GM23338 (cell line): ENCODE measurements around the gene KDM6A. TPM values are rescaled to one million over a fixed set of nuclear protein-coding genes. Genes with fewer than 3 reads are reported as not detected.

Experiments used
- ATAC-seq: fragments of 200-7000 bp; cut with Tn5 transposase; 3 replicates; pipeline ENCODE4 v1.9.1; 2020
- DNase-seq: peaks from one replicate; pipeline ENCODE4 v3.0.0-alpha.2; 2015; ENCODE audit warnings: low spot score
- H2AFZ ChIP-seq: fragments of 200-600 bp; sonication (generic); 2 replicates; pipeline ENCODE4 v1.8.0; 2016; ENCODE audit warnings: antibody characterized with exemption, mild to moderate bottlenecking, moderate library complexity
- H3F3A ChIP-seq: fragments of 200-600 bp; sonication (generic); replicated peaks from 2 replicates; pipeline ENCODE4 v1.8.0; 2017; ENCODE audit warnings: antibody characterized with exemption, mixed run types, low read depth
- H3K27ac ChIP-seq: fragments of 200-600 bp; sonication (generic); 2 replicates; pipeline ENCODE4 v1.6.1; 2016; ENCODE audit warnings: low read depth
- H3K27me3 ChIP-seq: fragments of 200-600 bp; sonication (generic); 2 replicates; pipeline ENCODE4 v1.8.0; 2016; ENCODE audit warnings: mild to moderate bottlenecking, mixed run types, moderate library complexity; ENCODE audit not compliant: insufficient read depth
- H3K36me3 ChIP-seq: fragments of 200-600 bp; sonication (generic); 2 replicates; pipeline ENCODE4 v1.8.0; 2016; ENCODE audit warnings: mild to moderate bottlenecking; ENCODE audit not compliant: insufficient read depth
- H3K4me1 ChIP-seq: fragments of 200-600 bp; sonication (generic); 2 replicates; pipeline ENCODE4 v1.8.0; 2016; ENCODE audit warnings: mild to moderate bottlenecking, moderate library complexity; ENCODE audit not compliant: insufficient read depth
- H3K4me2 ChIP-seq: fragments of 200-600 bp; sonication (generic); 2 replicates; pipeline ENCODE4 v1.7.1; 2017; ENCODE audit warnings: mixed run types
- H3K4me3 ChIP-seq: fragments of 200-600 bp; sonication (generic); 2 replicates; pipeline ENCODE4 v1.6.1; 2016; ENCODE audit warnings: mixed run types
- H3K79me2 ChIP-seq: fragments of 200-600 bp; sonication (generic); replicated peaks from 2 replicates; pipeline ENCODE4 v1.8.0; 2017; ENCODE audit warnings: mild to moderate bottlenecking; ENCODE audit not compliant: insufficient read depth
- H3K9me2 ChIP-seq: fragments of 200-600 bp; sonication (generic); 2 replicates; pipeline ENCODE4 v1.8.0; 2017; ENCODE audit not compliant: insufficient read depth
- H4K20me1 ChIP-seq: fragments of 200-600 bp; sonication (generic); replicated peaks from 2 replicates; pipeline ENCODE4 v1.8.0; 2017; ENCODE audit warnings: mild to moderate bottlenecking; ENCODE audit not compliant: insufficient read depth
- H3K27ac Mint-ChIP-seq: 2 replicates; pipeline ENCODE4 v1.8.0; 2020; ENCODE audit warnings: inconsistent platforms, mild to moderate bottlenecking, moderate library complexity, mixed read lengths
- H3K27me3 Mint-ChIP-seq: 3 replicates; pipeline ENCODE4 v1.8.0; 2022; ENCODE audit warnings: low read depth, mild to moderate bottlenecking, moderate library complexity, mixed read lengths, inconsistent platforms; ENCODE audit not compliant: insufficient read depth, poor library complexity
- H3K36me3 Mint-ChIP-seq: 3 replicates; pipeline ENCODE4 v1.8.0; 2021; ENCODE audit warnings: low read depth, mild to moderate bottlenecking, inconsistent platforms, moderate library complexity, mixed read lengths
- H3K4me1 Mint-ChIP-seq: 3 replicates; pipeline ENCODE4 v1.8.0; 2020; ENCODE audit warnings: mild to moderate bottlenecking, inconsistent platforms, mixed read lengths
- H3K4me3 Mint-ChIP-seq: 3 replicates; pipeline ENCODE4 v1.8.0; 2021; ENCODE audit warnings: moderate library complexity, mild to moderate bottlenecking, inconsistent platforms, mixed read lengths
- H3K9me3 Mint-ChIP-seq: 3 replicates; pipeline ENCODE4 v1.8.0; 2020; ENCODE audit warnings: moderate library complexity, mild to moderate bottlenecking, inconsistent platforms, mixed read lengths
- CREB1 ChIP-seq: fragments of 250-450 bp; sonication (Bioruptor Pico); IDR thresholded peaks from 2 replicates; pipeline ENCODE4 v1.5.0; 2020; ENCODE audit warnings: low read depth, mild to moderate bottlenecking, moderate library complexity
- EZH2 ChIP-seq: fragments of 200-600 bp; sonication (generic); IDR thresholded peaks from one replicate; pipeline ENCODE4 v1.8.0; 2017; ENCODE audit warnings: antibody characterized with exemption, mild to moderate bottlenecking, low read depth; ENCODE audit not compliant: unreplicated experiment
- NANOG ChIP-seq: IDR thresholded peaks from 2 replicates; pipeline ENCODE4 v1.6.1; 2016; ENCODE audit warnings: antibody characterized with exemption, borderline replicate concordance
- STAT1 ChIP-seq: IDR thresholded peaks from one replicate; pipeline ENCODE4 v1.6.1; 2016; ENCODE audit warnings: antibody characterized with exemption; ENCODE audit not compliant: unreplicated experiment
- ZNF114 ChIP-seq: fragments of 250-450 bp; sonication (Bioruptor Pico); IDR thresholded peaks from 2 replicates; pipeline ENCODE4 v1.5.0; 2020; ENCODE audit warnings: mild to moderate bottlenecking, moderate library complexity
- ZNF331 ChIP-seq: fragments of 250-450 bp; sonication (Bioruptor Pico); IDR thresholded peaks from 2 replicates; pipeline ENCODE4 v1.5.0; 2020; ENCODE audit warnings: low read depth, mild to moderate bottlenecking, moderate library complexity
- polyA plus RNA-seq: library from polyadenylated mRNA; unstranded; fragments of >200 nt; fragmentation: Nextera tagmentation; extraction: Ambion mirVana; gene quantifications from 2 replicates; pipeline ENCODE4 v1.2.1, GENCODE V29; 2016
- total RNA-seq: library from RNA; depleted of rRNA; stranded (reverse); fragments of >200 nt; shearing (Covaris generic); gene quantifications from 2 replicates; pipeline ENCODE4 v1.2.3, GENCODE V29; 2014
- TF ChIP-seq, protein P1 (sequence below): IDR thresholded peaks from one replicate; pipeline ENCODE4 v1.6.1; 2018; ENCODE audit warnings: antibody characterized with exemption; ENCODE audit not compliant: unreplicated experiment
- TF ChIP-seq, protein P2 (sequence below): fragments of 250-450 bp; sonication (Bioruptor Pico); IDR thresholded peaks from 2 replicates; pipeline ENCODE4 v1.5.0; 2020; ENCODE audit warnings: mild to moderate bottlenecking, moderate library complexity

Gene KDM6A
- total and polyA plus RNA-seq, 2 experiments from 2014 or later: 22.8 to 102 TPM

DNA sequence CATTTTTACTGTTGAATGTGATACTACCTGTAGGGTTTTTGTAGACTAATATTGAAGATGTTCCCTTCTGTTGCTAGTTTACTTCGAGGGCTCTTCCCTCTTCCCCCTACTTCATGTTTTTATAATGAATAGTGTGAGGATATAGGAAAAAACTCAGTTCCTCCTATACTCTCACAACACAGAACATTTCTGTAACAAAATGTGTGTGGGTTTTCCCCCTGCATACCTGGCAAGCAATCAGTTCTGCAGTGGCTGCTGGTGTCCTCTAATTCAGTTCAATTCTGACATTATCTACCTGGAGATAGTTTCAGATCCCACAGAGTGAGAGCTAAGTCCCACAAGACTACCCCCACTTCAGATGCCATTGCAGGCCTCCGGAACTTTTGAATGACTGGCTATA lies 107.9 kb downstream of the KDM6A start:
- TF ChIP-seq STAT1 (no peak), CREB1 (no peak), ZNF114 (no peak), ZNF331 (no peak), NANOG (no peak), EZH2 (no peak)
- TF ChIP-seq, protein P1, sequence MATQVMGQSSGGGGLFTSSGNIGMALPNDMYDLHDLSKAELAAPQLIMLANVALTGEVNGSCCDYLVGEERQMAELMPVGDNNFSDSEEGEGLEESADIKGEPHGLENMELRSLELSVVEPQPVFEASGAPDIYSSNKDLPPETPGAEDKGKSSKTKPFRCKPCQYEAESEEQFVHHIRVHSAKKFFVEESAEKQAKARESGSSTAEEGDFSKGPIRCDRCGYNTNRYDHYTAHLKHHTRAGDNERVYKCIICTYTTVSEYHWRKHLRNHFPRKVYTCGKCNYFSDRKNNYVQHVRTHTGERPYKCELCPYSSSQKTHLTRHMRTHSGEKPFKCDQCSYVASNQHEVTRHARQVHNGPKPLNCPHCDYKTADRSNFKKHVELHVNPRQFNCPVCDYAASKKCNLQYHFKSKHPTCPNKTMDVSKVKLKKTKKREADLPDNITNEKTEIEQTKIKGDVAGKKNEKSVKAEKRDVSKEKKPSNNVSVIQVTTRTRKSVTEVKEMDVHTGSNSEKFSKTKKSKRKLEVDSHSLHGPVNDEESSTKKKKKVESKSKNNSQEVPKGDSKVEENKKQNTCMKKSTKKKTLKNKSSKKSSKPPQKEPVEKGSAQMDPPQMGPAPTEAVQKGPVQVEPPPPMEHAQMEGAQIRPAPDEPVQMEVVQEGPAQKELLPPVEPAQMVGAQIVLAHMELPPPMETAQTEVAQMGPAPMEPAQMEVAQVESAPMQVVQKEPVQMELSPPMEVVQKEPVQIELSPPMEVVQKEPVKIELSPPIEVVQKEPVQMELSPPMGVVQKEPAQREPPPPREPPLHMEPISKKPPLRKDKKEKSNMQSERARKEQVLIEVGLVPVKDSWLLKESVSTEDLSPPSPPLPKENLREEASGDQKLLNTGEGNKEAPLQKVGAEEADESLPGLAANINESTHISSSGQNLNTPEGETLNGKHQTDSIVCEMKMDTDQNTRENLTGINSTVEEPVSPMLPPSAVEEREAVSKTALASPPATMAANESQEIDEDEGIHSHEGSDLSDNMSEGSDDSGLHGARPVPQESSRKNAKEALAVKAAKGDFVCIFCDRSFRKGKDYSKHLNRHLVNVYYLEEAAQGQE: no peak
- TF ChIP-seq, protein P2, sequence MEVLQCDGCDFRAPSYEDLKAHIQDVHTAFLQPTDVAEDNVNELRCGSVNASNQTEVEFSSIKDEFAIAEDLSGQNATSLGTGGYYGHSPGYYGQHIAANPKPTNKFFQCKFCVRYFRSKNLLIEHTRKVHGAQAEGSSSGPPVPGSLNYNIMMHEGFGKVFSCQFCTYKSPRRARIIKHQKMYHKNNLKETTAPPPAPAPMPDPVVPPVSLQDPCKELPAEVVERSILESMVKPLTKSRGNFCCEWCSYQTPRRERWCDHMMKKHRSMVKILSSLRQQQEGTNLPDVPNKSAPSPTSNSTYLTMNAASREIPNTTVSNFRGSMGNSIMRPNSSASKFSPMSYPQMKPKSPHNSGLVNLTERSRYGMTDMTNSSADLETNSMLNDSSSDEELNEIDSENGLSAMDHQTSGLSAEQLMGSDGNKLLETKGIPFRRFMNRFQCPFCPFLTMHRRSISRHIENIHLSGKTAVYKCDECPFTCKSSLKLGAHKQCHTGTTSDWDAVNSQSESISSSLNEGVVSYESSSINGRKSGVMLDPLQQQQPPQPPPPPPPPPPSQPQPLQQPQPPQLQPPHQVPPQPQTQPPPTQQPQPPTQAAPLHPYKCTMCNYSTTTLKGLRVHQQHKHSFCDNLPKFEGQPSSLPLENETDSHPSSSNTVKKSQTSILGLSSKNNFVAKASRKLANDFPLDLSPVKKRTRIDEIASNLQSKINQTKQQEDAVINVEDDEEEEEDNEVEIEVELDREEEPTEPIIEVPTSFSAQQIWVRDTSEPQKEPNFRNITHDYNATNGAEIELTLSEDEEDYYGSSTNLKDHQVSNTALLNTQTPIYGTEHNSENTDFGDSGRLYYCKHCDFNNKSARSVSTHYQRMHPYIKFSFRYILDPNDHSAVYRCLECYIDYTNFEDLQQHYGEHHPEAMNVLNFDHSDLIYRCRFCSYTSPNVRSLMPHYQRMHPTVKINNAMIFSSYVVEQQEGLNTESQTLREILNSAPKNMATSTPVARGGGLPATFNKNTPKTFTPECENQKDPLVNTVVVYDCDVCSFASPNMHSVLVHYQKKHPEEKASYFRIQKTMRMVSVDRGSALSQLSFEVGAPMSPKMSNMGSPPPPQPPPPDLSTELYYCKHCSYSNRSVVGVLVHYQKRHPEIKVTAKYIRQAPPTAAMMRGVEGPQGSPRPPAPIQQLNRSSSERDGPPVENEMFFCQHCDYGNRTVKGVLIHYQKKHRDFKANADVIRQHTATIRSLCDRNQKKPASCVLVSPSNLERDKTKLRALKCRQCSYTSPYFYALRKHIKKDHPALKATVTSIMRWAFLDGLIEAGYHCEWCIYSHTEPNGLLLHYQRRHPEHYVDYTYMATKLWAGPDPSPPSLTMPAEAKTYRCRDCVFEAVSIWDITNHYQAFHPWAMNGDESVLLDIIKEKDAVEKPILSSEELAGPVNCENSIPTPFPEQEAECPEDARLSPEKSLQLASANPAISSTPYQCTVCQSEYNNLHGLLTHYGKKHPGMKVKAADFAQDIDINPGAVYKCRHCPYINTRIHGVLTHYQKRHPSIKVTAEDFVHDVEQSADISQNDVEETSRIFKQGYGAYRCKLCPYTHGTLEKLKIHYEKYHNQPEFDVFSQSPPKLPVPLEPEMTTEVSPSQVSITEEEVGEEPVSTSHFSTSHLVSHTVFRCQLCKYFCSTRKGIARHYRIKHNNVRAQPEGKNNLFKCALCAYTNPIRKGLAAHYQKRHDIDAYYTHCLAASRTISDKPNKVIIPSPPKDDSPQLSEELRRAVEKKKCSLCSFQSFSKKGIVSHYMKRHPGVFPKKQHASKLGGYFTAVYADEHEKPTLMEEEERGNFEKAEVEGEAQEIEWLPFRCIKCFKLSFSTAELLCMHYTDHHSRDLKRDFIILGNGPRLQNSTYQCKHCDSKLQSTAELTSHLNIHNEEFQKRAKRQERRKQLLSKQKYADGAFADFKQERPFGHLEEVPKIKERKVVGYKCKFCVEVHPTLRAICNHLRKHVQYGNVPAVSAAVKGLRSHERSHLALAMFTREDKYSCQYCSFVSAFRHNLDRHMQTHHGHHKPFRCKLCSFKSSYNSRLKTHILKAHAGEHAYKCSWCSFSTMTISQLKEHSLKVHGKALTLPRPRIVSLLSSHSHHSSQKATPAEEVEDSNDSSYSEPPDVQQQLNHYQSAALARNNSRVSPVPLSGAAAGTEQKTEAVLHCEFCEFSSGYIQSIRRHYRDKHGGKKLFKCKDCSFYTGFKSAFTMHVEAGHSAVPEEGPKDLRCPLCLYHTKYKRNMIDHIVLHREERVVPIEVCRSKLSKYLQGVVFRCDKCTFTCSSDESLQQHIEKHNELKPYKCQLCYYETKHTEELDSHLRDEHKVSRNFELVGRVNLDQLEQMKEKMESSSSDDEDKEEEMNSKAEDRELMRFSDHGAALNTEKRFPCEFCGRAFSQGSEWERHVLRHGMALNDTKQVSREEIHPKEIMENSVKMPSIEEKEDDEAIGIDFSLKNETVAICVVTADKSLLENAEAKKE (CRISPR knock-in tag): no peak
- no peaks in the 10 kb centered on the region; the same call in 1 of the 2 replicates for H3K4me1 ChIP-seq
- no peak overlapping the region for H3K4me2 ChIP-seq
- H3K4me1 Mint-ChIP-seq: peaks cover 3% of the 10 kb centered on the region; the same call in 2 of the 3 replicates
- peaks cover 100% of the 10 kb centered on the region for H3K79me2 ChIP-seq
- peaks cover 21% of the 10 kb centered on the region for H4K20me1 ChIP-seq
- H3K27me3 Mint-ChIP-seq: peaks cover 2% of the 10 kb centered on the region
- ATAC-seq (no peak), DNase-seq (no peak)
- H3K27ac ChIP-seq: no peak overlapping the region
- peaks cover 11% of the 10 kb centered on the region; the same call in 2 of the 3 replicates for H3K9me3 Mint-ChIP-seq
- H3K4me3 ChIP-seq: no peak overlapping the region
- no peak overlapping the region for H3K4me3 Mint-ChIP-seq
- no peak overlapping the region for H3K27ac Mint-ChIP-seq
- H3K27me3 ChIP-seq: no peaks in the 10 kb centered on the region
- H3F3A ChIP-seq: no peaks in the 10 kb centered on the region
- H2AFZ ChIP-seq: no peak overlapping the region
- H3K36me3 ChIP-seq: no peaks in the 10 kb centered on the region; the same call in 1 of the 2 replicates
- H3K36me3 Mint-ChIP-seq: peaks cover 55% of the 10 kb centered on the region
- no peaks in the 10 kb centered on the region for H3K9me2 ChIP-seq
